HG02759 (cell line): ENCODE results near the gene PTCH1.

Source experiments
- ATAC-seq: cut with Tn5 transposase; IDR thresholded peaks from one replicate; pipeline ENCODE4 v1.9.1; 2021; ENCODE audit warnings: mild to moderate bottlenecking, moderate library complexity; ENCODE audit not compliant: unreplicated experiment

Gene PTCH1

GRCh38 chr9:95411054-95411892, 105.5 kb downstream of the PTCH1 start:
- no peak for ATAC-seq

DNA sequence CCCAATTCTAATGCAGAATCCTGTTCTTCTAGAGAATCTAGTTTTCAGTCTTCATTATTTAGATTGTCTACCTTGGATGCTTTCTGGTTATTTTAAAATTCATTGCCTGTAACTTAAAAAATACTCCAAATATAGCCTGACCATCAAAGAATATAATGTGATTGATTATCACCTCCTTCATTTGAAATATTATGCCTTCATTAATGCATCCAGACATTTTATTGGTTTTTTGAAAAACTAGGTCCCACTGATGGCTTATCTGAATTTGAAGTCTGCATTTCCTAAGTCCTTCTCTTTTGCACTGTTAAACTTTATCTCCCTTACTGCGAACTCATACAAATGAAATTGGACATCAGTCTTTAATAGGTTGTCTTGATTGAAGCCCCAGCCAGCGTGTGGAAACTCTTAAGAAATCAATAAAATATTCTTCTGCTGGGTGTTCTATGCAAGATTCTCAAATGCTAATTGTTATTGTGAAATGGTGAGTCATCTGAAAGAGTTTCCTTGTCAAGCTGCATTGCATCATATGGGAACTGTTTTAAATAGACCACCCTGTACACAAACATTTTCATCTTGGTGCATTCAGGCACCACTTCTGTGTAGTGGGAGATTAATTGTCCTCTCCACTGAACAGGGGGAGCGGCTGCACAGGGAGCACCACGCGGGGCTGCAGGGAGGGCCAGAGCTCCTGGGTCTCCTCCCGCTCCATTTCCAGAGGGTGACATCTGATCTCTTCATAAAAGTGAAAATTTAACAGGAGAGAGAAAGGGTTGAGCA, 106.9 kb downstream of the PTCH1 start:
- ATAC-seq: no peak

GRCh38 chr9:95407524-95407923, 109.2 kb downstream of the PTCH1 start:
- no peak for ATAC-seq

DNA sequence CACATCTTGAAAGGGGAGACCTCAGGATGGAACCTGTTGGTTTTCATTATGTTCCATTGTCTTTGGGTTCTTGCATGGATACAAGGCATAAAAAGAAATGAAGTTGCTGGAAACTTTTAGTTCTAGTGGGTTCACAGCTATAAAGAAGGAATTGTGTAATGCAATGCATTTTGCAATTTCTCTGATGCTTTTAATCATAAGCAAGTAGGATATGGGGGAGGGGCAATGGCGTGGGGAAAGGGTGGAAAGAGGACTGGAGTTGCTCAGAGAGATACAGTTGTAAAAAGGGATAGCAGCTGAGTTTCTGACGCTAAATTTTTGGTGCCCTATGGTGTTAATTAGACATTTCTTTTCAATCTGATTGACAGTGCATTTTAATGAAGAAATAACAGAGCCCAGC, 110.7 kb downstream of the PTCH1 start:
- no peak for ATAC-seq

- ATAC-seq: no peak
These were observed 117.5 kb downstream of the PTCH1 start for GRCh38 chr9:95399261-95399660.
